K562 (cell line): Measurements from ENCODE around the gene RGS9BP. TPM values are rescaled to one million over a fixed set of nuclear protein-coding genes. Genes with fewer than 3 reads are reported as not detected.
A peak's percentile ranks its signal among the peaks of the same experiment; 100 is the strongest.

ENCODE experiments used
- ADNP ChIP-seq: fragments of 200-800 bp; sonication (Bioruptor generic); IDR thresholded peaks from 2 replicates; pipeline ENCODE4 v1.6.1; 2016; ENCODE audit warnings: missing genetic modification characterization, missing compliant biosample characterization
- ARHGAP35 ChIP-seq: fragments of 450-650 bp; IDR thresholded peaks from 2 replicates; pipeline ENCODE4 v1.6.1; 2018; ENCODE audit not compliant: partially characterized antibody
- C11orf30 ChIP-seq: fragments of 450-650 bp; IDR thresholded peaks from 2 replicates; pipeline ENCODE4 v1.6.1; 2016; ENCODE audit warnings: low read depth, mild to moderate bottlenecking
- ELF2 ChIP-seq: fragments of 250-450 bp; sonication (Bioruptor Pico); IDR thresholded peaks from 2 replicates; pipeline ENCODE4 v1.5.0; 2021; ENCODE audit warnings: mild to moderate bottlenecking
- HMBOX1 ChIP-seq: sonication (generic); IDR thresholded peaks from 2 replicates; pipeline ENCODE4 v1.6.1; 2016
- IFI16 ChIP-seq: fragments of 250-450 bp; sonication (Bioruptor Pico); IDR thresholded peaks from 2 replicates; pipeline ENCODE4 v2.1.2; 2022; ENCODE audit warnings: mild to moderate bottlenecking, inconsistent platforms
- KDM4B ChIP-seq, 2 experiments: fragments of 450-650 bp in 1 of 2; sonication (generic) in 1 of 2; IDR thresholded peaks; 2 replicates each; pipeline ENCODE4 v1.6.1; 2016 to 2017; ENCODE audit warnings: borderline replicate concordance in 2 of 2, antibody characterized with exemption in 1 of 2, low read depth in 1 of 2, mild to moderate bottlenecking in 1 of 2
- KLF1 ChIP-seq: fragments of 450-650 bp; IDR thresholded peaks from 2 replicates; pipeline ENCODE4 v1.6.1; 2016; ENCODE audit warnings: missing genetic modification characterization, missing compliant biosample characterization
- MED1 ChIP-seq: sonication (generic); formaldehyde crosslinking; IDR thresholded peaks from 2 replicates; pipeline ENCODE4 v1.8.1; 2023; ENCODE audit warnings: missing genetic modification reagents, borderline replicate concordance
- MYNN ChIP-seq, 2 experiments: sonication (generic); formaldehyde crosslinking in 1 of 2; IDR thresholded peaks; 2 replicates each; pipeline versions ENCODE4 v1.5.0 to v1.6.1; 2016 to 2020; ENCODE audit warnings: antibody characterized with exemption in 1 of 2, missing genetic modification reagents in 1 of 2
- NCOA2 ChIP-seq, 2 experiments: fragments of 450-650 bp; IDR thresholded peaks; 2 replicates each; pipeline ENCODE4 v1.6.1; 2018; ENCODE audit warnings: mild to moderate bottlenecking in 2 of 2, moderate library complexity in 1 of 2; ENCODE audit not compliant: partially characterized antibody in 2 of 2
- NCOA4 ChIP-seq: fragments of 450-650 bp; IDR thresholded peaks from 2 replicates; pipeline ENCODE4 v1.6.1; 2018; ENCODE audit warnings: mild to moderate bottlenecking; ENCODE audit not compliant: partially characterized antibody
- NFIX ChIP-seq: fragments of 250-450 bp; sonication (Bioruptor Pico); IDR thresholded peaks from 2 replicates; pipeline ENCODE4 v1.4.0; 2020; ENCODE audit warnings: low read depth, mild to moderate bottlenecking, moderate library complexity
- NR3C1 ChIP-seq: sonication (generic); formaldehyde crosslinking; IDR thresholded peaks from 2 replicates; pipeline ENCODE4 v1.8.1; 2022; ENCODE audit warnings: missing genetic modification reagents
- POLR2G ChIP-seq: fragments of 200-400 bp; formaldehyde crosslinking; IDR thresholded peaks from 2 replicates; pipeline ENCODE4 v1.6.1; 2017; ENCODE audit warnings: low read depth, mild to moderate bottlenecking, antibody characterized with exemption, low read length, moderate library complexity
- RBM14 ChIP-seq: fragments of 200-400 bp; formaldehyde crosslinking; IDR thresholded peaks from 2 replicates; pipeline ENCODE4 v1.6.1; 2018; ENCODE audit warnings: low read depth, mild to moderate bottlenecking, low read length, moderate library complexity, borderline replicate concordance; ENCODE audit not compliant: insufficient read depth
- RBM22 ChIP-seq: fragments of 200-400 bp; formaldehyde crosslinking; IDR thresholded peaks from 2 replicates; pipeline ENCODE4 v1.6.1; 2018; ENCODE audit warnings: low read length, low read depth; ENCODE audit not compliant: poor library complexity, severe bottlenecking
- SFPQ ChIP-seq: fragments of 200-400 bp; formaldehyde crosslinking; IDR thresholded peaks from 2 replicates; pipeline ENCODE4 v1.6.1; 2017; ENCODE audit warnings: mild to moderate bottlenecking, low read depth, low read length, moderate library complexity
- SNIP1 ChIP-seq: fragments of 450-650 bp; IDR thresholded peaks from 2 replicates; pipeline ENCODE4 v1.7.1; 2017; ENCODE audit warnings: low read depth, mild to moderate bottlenecking
- SRF ChIP-seq, 2 experiments: fragments of 250-450, 450-650 bp in 1 of 2; sonication (Bioruptor Pico) in 1 of 2; sonication (generic) in 1 of 2; formaldehyde crosslinking; IDR thresholded peaks; 2 replicates each; pipeline versions ENCODE4 v1.5.0 to v1.5.1; 2020 to 2022; ENCODE audit warnings: mild to moderate bottlenecking in 1 of 2, missing genetic modification reagents in 1 of 2
- STAT5B ChIP-seq: fragments of 250-450 bp; sonication (Bioruptor Pico); IDR thresholded peaks from 2 replicates; pipeline ENCODE4 v1.8.0; 2021; ENCODE audit warnings: mild to moderate bottlenecking, inconsistent platforms
- TCFL5 ChIP-seq: fragments of 250-450 bp; sonication (Bioruptor Pico); conservative IDR thresholded peaks from 2 replicates; pipeline ENCODE4 v1.6.1; 2021; ENCODE audit warnings: mild to moderate bottlenecking, moderate library complexity, matching md5 sums
- TEAD1 ChIP-seq, 2 experiments: fragments of 450-650 bp in 1 of 2; sonication (generic) in 1 of 2; formaldehyde crosslinking; IDR thresholded peaks; 2 replicates each; pipeline versions ENCODE4 v1.4.0 to v1.8.0; 2020 to 2022; ENCODE audit warnings: mild to moderate bottlenecking in 2 of 2, missing genetic modification reagents in 1 of 2
- ZC3H11A ChIP-seq: IDR thresholded peaks from 2 replicates; pipeline ENCODE4 v1.6.1; 2012; ENCODE audit warnings: low read depth, low read length, improper control_type of control experiment
- ZNF217 ChIP-seq: sonication (generic); formaldehyde crosslinking; IDR thresholded peaks from 2 replicates; pipeline ENCODE4 v1.8.0; 2022; ENCODE audit warnings: mild to moderate bottlenecking, missing genetic modification reagents
- ZNF445 ChIP-seq: fragments of 250-450 bp; sonication (Bioruptor Pico); IDR thresholded peaks from 2 replicates; pipeline ENCODE4 v1.4.0; 2020; ENCODE audit warnings: low read depth, mild to moderate bottlenecking, moderate library complexity
- ZNF79 ChIP-seq: fragments of 250-450 bp; sonication (Bioruptor Pico); IDR thresholded peaks from 2 replicates; pipeline ENCODE4 v1.4.0; 2020; ENCODE audit warnings: low read depth, mild to moderate bottlenecking, moderate library complexity
- polyA plus RNA-seq, 8 experiments: library from polyadenylated mRNA; depleted of rRNA in 4 of 8; stranded (reverse) in 5 of 8; unstranded in 3 of 8; fragments of >200 nt; fragmentation: Nextera tagmentation in 2 of 8; fragmentation: Illumina TruSeq in 1 of 8; extraction: Ambion mirVana in 2 of 8; extraction: Trizol in 1 of 8; gene quantifications; 2 replicates each; pipeline versions ENCODE4 v1.2.1 to v1.2.3, GENCODE V29; 2011 to 2014; ENCODE audit warnings: inconsistent platforms in 1 of 8, missing spikeins in 1 of 8
- total RNA-seq, 7 experiments: library from RNA; depleted of rRNA in 6 of 7; stranded (reverse); fragments of >200 nt in 6 of 7; fragmentation: Illumina TruSeq in 2 of 7; extraction: Trizol in 2 of 7; gene quantifications; 2 replicates each; pipeline versions ENCODE4 v1.2.1 to v1.2.3, GENCODE V29; 2011 to 2021; ENCODE audit warnings: low replicate concordance in 1 of 7

The RGS9BP gene
- total and polyA plus RNA-seq, 9 of the 15 experiments (the other 6 are each of a cell fraction or from before 2014, with no cell fraction given) = 0.03 to 1.3 (median 0.49) TPM

DNA sequence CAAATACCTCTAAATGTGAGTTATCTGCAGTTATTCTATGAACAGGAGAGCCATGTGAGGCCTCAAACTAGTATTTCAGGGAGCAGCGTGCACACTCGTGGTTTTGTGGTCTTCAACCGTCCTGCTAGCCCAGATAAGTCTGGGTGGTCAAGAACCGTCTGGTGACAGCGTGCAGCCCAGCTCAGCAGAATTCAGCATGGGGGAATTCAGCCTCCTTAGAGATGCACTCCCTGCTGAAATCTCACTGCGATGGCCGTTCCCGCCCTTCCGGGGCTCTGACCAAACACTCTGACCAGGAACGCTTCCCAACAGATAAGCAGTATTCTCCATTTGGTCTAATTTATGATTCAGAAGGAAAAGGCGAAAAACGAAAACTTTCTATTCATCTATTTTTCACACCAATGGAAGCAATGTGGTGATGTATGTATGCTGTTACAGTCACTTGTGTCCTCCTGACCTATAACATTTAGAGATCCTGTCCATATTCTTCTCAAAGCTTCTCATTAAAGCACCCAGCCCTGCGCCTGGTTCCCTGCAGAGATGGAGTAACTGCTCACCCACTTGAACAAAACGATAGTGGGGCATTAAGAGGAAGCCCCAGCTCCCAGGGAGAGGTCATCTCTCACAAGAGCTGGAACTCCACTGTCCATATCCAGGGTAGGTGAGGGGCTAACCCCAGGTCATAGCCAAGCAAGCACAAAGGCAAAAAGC lies 3.6 kb upstream of the RGS9BP start (continued):
- TF ChIP-seq TEAD1 (CRISPR knock-in tag; IDR thresholded peaks at IDR 0.05) = peak; percentile 46 to 60; a peak in 2 of 4 replicates
- no peak for TF ChIP-seq SFPQ
- TF ChIP-seq ADNP (tag) = no peak
- no peak for TF ChIP-seq ELF2 (CRISPR knock-in tag)
- TF ChIP-seq KLF1 (tag) = 0 out of 2 replicates have a peak, but pooled peaks have one; percentile 54
- TF ChIP-seq NCOA4 = no peak
- no peak for TF ChIP-seq RBM22
- peak; percentile 66; the same call in 1 of the 2 replicates for TF ChIP-seq MYNN (IDR thresholded peaks at IDR 0.05)
- TF ChIP-seq MYNN (CRISPR knock-in tag; IDR thresholded peaks at IDR 0.05) = no peak
- no peak for TF ChIP-seq MED1 (CRISPR knock-in tag)
- no peak for TF ChIP-seq ZNF445 (CRISPR knock-in tag)
- TF ChIP-seq NCOA2 (IDR thresholded peaks at IDR 0.05; ENCODE audit: partially characterized antibody in 2 of 2) = no peak
- no peak for TF ChIP-seq TCFL5 (CRISPR knock-in tag)
- no peak for TF ChIP-seq SRF (CRISPR knock-in tag; IDR thresholded peaks at IDR 0.05)
- no peak for TF ChIP-seq ZC3H11A
- peak; percentile 84 for TF ChIP-seq C11orf30
- TF ChIP-seq NR3C1 (CRISPR knock-in tag) = no peak
- TF ChIP-seq POLR2G = no peak
- TF ChIP-seq NFIX (CRISPR knock-in tag) = no peak
- TF ChIP-seq STAT5B (CRISPR knock-in tag) = no peak
- peak; percentile 97 for TF ChIP-seq HMBOX1
- no peak for TF ChIP-seq IFI16 (CRISPR knock-in tag)
- TF ChIP-seq ZNF217 (CRISPR knock-in tag) = no peak
- no peak for TF ChIP-seq ARHGAP35
- TF ChIP-seq RBM14 = no peak
- TF ChIP-seq SNIP1 = no peak
- TF ChIP-seq KDM4B (IDR thresholded peaks at IDR 0.05; ENCODE audit: borderline replicate concordance in 2 of 2, low read depth in 1 of 2) = no peak
- TF ChIP-seq ZNF79 (CRISPR knock-in tag) = no peak
